ENCODE data around the gene SCAMP2.

DNA sequence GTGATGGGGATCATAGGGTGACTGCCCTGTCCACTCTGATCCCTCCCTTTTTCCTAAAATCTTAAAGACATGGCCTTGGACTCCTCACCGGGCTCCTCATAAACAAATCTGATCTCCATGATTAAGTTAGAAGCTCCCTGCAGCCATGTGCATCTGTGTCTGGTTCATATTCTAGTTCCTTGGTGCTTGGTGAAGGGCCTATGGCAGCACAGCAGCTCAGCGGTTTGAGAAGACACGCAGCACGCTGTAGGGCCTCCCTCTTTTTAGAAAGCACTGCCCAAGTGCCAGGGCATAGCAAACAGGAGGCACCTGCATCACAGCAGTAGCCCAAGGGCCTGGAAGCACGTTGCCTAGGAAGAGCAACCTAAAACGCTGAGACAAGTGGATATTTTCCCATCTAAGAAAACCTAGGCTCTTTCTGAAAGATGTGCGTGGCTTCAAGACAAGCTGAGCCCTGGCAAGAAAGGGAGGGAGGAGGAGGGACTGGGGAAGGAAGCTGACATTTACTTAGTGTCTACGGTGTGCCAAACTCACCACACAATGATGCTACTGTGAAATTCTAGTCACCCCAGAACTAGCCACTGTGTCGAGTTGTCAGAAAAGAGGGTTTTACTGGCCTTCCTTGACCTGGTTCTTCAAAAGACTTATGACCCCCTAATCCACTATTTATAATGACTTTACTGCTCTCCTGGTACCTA lies 15.3 kb downstream of the SCAMP2 start:
- TF ChIP-seq ZNF532 (CRISPR knock-in tag; IDR thresholded peaks at IDR 0.05; ENCODE audit: borderline replicate concordance) (no peak), CREB1 (CRISPR knock-in tag; IDR thresholded peaks at IDR 0.05) (no peak), ELF4 (CRISPR knock-in tag; IDR thresholded peaks at IDR 0.05; ENCODE audit: low read depth) (no peak), IRF2 (CRISPR knock-in tag; IDR thresholded peaks at IDR 0.05; ENCODE audit: borderline replicate concordance, low read depth) (no peak), USF1 (CRISPR knock-in tag; IDR thresholded peaks at IDR 0.05) (no peak), MXD4 (CRISPR knock-in tag; IDR thresholded peaks at IDR 0.05; ENCODE audit: borderline replicate concordance) (no peak)
- TF ChIP-seq, protein P1, sequence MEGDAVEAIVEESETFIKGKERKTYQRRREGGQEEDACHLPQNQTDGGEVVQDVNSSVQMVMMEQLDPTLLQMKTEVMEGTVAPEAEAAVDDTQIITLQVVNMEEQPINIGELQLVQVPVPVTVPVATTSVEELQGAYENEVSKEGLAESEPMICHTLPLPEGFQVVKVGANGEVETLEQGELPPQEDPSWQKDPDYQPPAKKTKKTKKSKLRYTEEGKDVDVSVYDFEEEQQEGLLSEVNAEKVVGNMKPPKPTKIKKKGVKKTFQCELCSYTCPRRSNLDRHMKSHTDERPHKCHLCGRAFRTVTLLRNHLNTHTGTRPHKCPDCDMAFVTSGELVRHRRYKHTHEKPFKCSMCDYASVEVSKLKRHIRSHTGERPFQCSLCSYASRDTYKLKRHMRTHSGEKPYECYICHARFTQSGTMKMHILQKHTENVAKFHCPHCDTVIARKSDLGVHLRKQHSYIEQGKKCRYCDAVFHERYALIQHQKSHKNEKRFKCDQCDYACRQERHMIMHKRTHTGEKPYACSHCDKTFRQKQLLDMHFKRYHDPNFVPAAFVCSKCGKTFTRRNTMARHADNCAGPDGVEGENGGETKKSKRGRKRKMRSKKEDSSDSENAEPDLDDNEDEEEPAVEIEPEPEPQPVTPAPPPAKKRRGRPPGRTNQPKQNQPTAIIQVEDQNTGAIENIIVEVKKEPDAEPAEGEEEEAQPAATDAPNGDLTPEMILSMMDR (IDR thresholded peaks at IDR 0.05), result no peak
- TF ChIP-seq, protein P2, sequence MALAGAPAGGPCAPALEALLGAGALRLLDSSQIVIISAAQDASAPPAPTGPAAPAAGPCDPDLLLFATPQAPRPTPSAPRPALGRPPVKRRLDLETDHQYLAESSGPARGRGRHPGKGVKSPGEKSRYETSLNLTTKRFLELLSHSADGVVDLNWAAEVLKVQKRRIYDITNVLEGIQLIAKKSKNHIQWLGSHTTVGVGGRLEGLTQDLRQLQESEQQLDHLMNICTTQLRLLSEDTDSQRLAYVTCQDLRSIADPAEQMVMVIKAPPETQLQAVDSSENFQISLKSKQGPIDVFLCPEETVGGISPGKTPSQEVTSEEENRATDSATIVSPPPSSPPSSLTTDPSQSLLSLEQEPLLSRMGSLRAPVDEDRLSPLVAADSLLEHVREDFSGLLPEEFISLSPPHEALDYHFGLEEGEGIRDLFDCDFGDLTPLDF (CRISPR knock-in tag; IDR thresholded peaks at IDR 0.05), result no peak
- TF ChIP-seq, protein P3, sequence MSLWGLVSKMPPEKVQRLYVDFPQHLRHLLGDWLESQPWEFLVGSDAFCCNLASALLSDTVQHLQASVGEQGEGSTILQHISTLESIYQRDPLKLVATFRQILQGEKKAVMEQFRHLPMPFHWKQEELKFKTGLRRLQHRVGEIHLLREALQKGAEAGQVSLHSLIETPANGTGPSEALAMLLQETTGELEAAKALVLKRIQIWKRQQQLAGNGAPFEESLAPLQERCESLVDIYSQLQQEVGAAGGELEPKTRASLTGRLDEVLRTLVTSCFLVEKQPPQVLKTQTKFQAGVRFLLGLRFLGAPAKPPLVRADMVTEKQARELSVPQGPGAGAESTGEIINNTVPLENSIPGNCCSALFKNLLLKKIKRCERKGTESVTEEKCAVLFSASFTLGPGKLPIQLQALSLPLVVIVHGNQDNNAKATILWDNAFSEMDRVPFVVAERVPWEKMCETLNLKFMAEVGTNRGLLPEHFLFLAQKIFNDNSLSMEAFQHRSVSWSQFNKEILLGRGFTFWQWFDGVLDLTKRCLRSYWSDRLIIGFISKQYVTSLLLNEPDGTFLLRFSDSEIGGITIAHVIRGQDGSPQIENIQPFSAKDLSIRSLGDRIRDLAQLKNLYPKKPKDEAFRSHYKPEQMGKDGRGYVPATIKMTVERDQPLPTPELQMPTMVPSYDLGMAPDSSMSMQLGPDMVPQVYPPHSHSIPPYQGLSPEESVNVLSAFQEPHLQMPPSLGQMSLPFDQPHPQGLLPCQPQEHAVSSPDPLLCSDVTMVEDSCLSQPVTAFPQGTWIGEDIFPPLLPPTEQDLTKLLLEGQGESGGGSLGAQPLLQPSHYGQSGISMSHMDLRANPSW (CRISPR knock-in tag; conservative IDR thresholded peaks at IDR 0.05; ENCODE audit: low read depth), result no peak
- TF ChIP-seq, protein P4, sequence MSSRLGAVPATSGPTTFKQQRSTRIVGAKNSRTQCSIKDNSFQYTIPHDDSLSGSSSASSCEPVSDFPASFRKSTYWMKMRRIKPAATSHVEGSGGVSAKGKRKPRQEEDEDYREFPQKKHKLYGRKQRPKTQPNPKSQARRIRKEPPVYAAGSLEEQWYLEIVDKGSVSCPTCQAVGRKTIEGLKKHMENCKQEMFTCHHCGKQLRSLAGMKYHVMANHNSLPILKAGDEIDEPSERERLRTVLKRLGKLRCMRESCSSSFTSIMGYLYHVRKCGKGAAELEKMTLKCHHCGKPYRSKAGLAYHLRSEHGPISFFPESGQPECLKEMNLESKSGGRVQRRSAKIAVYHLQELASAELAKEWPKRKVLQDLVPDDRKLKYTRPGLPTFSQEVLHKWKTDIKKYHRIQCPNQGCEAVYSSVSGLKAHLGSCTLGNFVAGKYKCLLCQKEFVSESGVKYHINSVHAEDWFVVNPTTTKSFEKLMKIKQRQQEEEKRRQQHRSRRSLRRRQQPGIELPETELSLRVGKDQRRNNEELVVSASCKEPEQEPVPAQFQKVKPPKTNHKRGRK (CRISPR knock-in tag; IDR thresholded peaks at IDR 0.05; ENCODE audit: borderline replicate concordance), result no peak
- TF ChIP-seq, protein P5, sequence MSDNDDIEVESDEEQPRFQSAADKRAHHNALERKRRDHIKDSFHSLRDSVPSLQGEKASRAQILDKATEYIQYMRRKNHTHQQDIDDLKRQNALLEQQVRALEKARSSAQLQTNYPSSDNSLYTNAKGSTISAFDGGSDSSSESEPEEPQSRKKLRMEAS (CRISPR knock-in tag; IDR thresholded peaks at IDR 0.05), result no peak
- TF ChIP-seq, protein P6, sequence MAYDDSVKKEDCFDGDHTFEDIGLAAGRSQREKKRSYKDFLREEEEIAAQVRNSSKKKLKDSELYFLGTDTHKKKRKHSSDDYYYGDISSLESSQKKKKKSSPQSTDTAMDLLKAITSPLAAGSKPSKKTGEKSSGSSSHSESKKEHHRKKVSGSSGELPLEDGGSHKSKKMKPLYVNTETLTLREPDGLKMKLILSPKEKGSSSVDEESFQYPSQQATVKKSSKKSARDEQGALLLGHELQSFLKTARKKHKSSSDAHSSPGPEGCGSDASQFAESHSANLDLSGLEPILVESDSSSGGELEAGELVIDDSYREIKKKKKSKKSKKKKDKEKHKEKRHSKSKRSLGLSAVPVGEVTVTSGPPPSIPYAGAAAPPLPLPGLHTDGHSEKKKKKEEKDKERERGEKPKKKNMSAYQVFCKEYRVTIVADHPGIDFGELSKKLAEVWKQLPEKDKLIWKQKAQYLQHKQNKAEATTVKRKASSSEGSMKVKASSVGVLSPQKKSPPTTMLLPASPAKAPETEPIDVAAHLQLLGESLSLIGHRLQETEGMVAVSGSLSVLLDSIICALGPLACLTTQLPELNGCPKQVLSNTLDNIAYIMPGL (CRISPR knock-in tag; IDR thresholded peaks at IDR 0.05), result no peak

Measured in WTC11 (cell line).